GM12874 (cell line): Measurements from ENCODE around the gene NMRAL1.

ENCODE experiments used
- CTCF ChIP-seq: IDR thresholded peaks from 2 replicates; pipeline ENCODE4 v1.5.1; 2011; ENCODE audit warnings: low read depth, mild to moderate bottlenecking, control low read depth, low read length, moderate library complexity; ENCODE audit not compliant: insufficient read depth

Gene NMRAL1

GRCh38 chr16:4515611-4516233 is 41.3 kb upstream of the NMRAL1 start:
- TF ChIP-seq CTCF: no peak

- TF ChIP-seq CTCF: no peak
Observed at GRCh38 chr16:4514606-4515005, 40.2 kb upstream of the NMRAL1 start.

GRCh38 chr16:4513881-4514280 is 39.5 kb upstream of the NMRAL1 start:
- no peak for TF ChIP-seq CTCF

GRCh38 chr16:4513086-4513860 is 38.8 kb upstream of the NMRAL1 start:
- no peak for TF ChIP-seq CTCF

- no peak for TF ChIP-seq CTCF
Observed at GRCh38 chr16:4512473-4512872, 38.0 kb upstream of the NMRAL1 start.

GRCh38 chr16:4511441-4512082 is 37.1 kb upstream of the NMRAL1 start:
- TF ChIP-seq CTCF: peak; percentile 36; the same call in 1 of the 2 replicates

- TF ChIP-seq CTCF: no peak
Observed at GRCh38 chr16:4510747-4511426, 36.5 kb upstream of the NMRAL1 start.
